Measurements from ENCODE around the gene ITIH5.

Gene ITIH5

GRCh38 chr10:7608001-7608400, 58.8 kb downstream of the ITIH5 start:
- no peak overlapping the region for H3K4me3 ChIP-seq (ENCODE audit: low read length)
- no peak for DNase-seq (ENCODE audit: low read depth)
- TF ChIP-seq CTCF (IDR thresholded peaks at IDR 0.05; ENCODE audit: insufficient read depth, low read depth, low read length, missing control alignments): no peak

- peak; percentile 40 for DNase-seq (ENCODE audit: low read depth)
- TF ChIP-seq CTCF (IDR thresholded peaks at IDR 0.05; ENCODE audit: insufficient read depth, low read depth, low read length, missing control alignments): no peak
- no peak overlapping the region for H3K4me3 ChIP-seq (ENCODE audit: low read length)
Measured at GRCh38 chr10:7606951-7607404, 59.8 kb downstream of the ITIH5 start.

GRCh38 chr10:7605565-7606295, 61.0 kb downstream of the ITIH5 start:
- no peak for DNase-seq (ENCODE audit: low read depth)
- no peak overlapping the region for H3K4me3 ChIP-seq (ENCODE audit: low read length)
- TF ChIP-seq CTCF (IDR thresholded peaks at IDR 0.05; ENCODE audit: insufficient read depth, low read depth, low read length, missing control alignments): no peak

GRCh38 chr10:7601023-7601656, 65.6 kb downstream of the ITIH5 start:
- no peak overlapping the region for H3K4me3 ChIP-seq (ENCODE audit: low read length)
- no peak for DNase-seq (ENCODE audit: low read depth)
- TF ChIP-seq CTCF (IDR thresholded peaks at IDR 0.05; ENCODE audit: insufficient read depth, low read depth, low read length, missing control alignments): no peak

- no peak overlapping the region for H3K4me3 ChIP-seq (ENCODE audit: low read length)
- DNase-seq (ENCODE audit: low read depth): no peak
- TF ChIP-seq CTCF (IDR thresholded peaks at IDR 0.05; ENCODE audit: insufficient read depth, low read depth, low read length, missing control alignments): no peak
Measured at GRCh38 chr10:7598771-7599170, 68.0 kb downstream of the ITIH5 start.

- no peak for TF ChIP-seq CTCF (IDR thresholded peaks at IDR 0.05; ENCODE audit: insufficient read depth, low read depth, low read length, missing control alignments)
- no peak for DNase-seq (ENCODE audit: low read depth)
- no peak overlapping the region for H3K4me3 ChIP-seq (ENCODE audit: low read length)
Measured at GRCh38 chr10:7596356-7596755, 70.4 kb downstream of the ITIH5 start.

Data from epithelial cell of esophagus (primary cell).